ENCODE measurements around the gene KIF13A.
"Not testable (repeated sequence)": the region's sequence is repeated elsewhere in the genome, so short reads cannot be mapped to it uniquely, and the experiment has no call there.

Gene KIF13A

DNA sequence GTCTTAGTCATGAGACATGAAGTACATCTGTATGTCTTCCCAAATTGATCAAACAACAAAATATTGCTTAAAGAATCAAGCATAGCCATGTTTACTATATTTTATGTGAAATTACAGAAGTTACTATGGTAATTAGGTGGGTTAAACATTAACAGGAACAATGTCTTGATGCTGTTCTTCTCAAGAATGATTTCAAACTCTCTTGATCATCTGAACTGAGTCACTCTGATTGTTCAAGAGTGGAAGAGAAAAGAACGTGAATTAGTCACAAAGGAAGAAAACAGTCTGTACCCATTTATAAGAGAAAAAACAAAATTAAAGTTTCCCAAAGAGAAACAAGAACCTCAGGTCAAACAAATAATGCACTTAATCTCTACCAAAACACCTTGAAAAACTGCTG lies 218.6 kb downstream of the KIF13A start:
- no peak for DNase-seq

GRCh38 chr6:17768388-17768787 lies 219.0 kb downstream of the KIF13A start:
- no peak for DNase-seq

- no peak for DNase-seq
These were observed 224.8 kb downstream of the KIF13A start for GRCh38 chr6:17762651-17763050.

- no peak for DNase-seq
These were observed 229.3 kb downstream of the KIF13A start for GRCh38 chr6:17758119-17758518.

- DNase-seq = no peak
These were observed 233.2 kb downstream of the KIF13A start for GRCh38 chr6:17754254-17754653.

GRCh38 chr6:17745324-17745723 lies 242.1 kb downstream of the KIF13A start:
- DNase-seq = not testable (repeated sequence)

- DNase-seq = not testable (repeated sequence)
These were observed 242.6 kb downstream of the KIF13A start for GRCh38 chr6:17744757-17745308.

DNA sequence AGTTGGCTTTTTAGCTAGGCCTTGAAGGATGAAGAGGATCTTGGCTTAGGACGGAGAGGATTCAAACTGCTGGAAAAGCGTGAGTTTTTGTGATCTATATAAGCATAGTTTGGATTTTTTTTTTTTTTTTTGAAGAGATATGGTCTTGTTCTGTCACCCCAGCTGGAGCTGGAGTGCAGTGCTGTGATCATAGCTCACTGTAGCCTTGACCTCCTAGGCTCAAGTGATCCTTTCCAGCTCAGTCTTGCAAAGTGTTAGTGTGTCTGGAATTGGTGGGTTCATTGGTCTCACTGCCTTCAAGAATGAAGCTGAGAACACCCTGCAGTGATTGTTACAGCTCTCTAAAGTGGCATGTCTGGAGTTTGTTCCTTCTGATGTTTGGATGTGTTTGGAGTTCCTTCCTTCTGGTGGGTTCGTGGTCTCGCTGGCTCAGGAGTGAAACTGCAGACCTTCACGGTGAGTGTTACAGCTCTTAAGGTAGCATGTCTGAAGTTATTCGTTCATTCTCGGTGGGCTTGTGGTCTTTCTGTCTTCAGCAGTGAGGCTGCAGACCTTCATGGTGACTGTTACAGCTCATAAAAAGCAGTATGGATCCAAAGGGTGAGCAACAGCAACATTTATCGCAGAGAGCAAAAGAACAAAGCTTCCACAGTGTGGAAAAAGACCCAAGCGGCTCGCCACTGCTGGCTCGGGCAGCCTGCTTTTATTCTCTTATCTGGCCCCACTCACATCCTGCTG lies 243.2 kb downstream of the KIF13A start:
- no peak for DNase-seq

- no peak for DNase-seq
These were observed 245.9 kb downstream of the KIF13A start for GRCh38 chr6:17741507-17741906.

DNA sequence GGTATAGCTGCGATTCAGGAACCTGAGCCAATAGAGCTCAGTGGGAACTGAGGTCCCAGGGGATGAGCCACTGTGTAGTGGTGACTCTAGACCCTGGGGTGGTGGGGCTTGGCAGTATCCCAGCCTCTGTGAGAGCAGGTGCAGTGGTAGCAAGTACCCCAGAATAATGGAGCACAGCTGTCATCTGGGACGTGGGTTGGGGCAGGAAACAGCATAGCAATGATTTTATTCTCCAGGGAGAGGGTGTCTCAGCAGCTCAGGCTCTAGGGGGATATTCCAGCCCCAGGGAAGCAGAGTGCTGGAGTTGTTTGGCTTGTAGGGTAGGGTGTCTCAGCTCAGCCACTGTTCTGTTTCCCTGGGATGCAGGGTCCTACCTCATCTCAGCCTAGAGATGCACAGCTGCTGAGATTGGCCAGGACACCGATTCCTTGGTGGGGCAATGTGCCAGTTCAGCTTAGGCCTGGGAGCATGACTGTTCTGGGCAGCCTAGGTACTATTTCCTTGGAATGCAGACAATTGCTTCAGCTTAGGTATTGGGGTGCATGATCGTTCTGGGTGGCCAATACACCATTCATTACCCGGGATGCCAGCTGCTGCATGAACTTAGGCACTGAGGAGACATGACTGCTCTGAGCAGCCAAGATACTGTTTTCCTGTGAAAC lies 246.7 kb downstream of the KIF13A start:
- DNase-seq = peak; percentile 97

GRCh38 chr6:17737704-17738252 lies 249.7 kb downstream of the KIF13A start:
- DNase-seq = no peak

DNA sequence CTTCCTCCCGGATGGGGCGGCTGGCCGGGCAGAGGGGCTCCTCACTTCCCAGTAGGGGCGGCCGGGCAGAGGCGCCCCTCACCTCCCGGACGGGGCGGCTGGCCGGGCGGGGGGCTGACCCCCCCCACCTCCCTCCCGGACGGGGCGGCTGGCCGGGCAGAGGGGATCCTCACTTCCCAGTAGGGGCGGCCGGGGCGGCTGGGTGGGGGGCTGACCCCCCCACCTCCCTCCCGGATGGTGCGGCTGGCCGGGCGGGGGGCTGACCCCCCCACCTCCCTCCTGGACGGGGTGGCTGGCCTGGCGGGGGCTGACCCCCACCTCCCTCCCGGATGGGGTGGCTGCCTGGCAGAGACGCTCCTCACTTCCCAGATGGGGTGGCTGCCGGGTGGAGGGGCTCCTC lies 252.1 kb downstream of the KIF13A start:
- DNase-seq = not testable (repeated sequence)

- no peak for DNase-seq
These were observed 257.2 kb downstream of the KIF13A start for GRCh38 chr6:17730078-17730704.

DNA sequence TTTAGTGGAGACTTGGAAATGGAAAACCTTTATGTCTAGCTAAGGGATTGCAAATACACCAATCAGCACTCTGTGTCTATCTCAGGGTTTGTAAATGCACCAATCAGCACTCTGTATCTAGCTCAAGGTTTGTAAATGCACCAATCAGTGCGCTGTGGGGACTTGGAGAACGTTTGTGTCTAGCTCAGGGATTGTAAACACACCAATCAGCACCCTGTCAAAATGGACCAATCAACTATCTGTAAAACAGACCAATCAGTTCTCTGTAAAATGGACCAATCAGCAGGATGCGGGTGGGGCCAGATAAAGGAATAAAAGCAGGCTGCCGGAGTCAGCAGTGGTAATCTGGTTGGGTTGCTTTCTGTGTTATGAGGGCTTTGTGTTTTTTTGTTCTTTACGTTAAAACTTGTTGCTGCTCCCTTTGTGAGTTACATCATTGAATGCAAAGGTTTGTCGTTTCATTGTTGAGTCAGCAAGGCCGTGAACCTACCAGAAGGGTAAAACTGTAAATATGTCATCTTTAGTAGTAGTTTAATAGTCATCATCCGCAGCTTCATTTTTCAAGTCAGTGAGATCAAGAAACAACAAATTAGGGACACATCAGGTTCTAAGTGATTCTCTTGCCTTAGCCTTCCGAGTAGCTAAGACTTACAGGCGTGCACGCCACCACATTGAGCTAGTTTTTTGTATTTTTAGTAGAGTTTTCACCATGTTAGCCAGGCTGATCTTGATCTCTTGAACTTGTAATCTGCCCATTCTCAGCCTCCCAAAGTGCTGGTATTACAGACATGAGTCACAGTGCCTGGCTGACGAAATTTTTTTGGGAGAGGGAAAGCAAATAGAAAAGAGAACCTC lies 258.0 kb downstream of the KIF13A start:
- no peak for DNase-seq

DNA sequence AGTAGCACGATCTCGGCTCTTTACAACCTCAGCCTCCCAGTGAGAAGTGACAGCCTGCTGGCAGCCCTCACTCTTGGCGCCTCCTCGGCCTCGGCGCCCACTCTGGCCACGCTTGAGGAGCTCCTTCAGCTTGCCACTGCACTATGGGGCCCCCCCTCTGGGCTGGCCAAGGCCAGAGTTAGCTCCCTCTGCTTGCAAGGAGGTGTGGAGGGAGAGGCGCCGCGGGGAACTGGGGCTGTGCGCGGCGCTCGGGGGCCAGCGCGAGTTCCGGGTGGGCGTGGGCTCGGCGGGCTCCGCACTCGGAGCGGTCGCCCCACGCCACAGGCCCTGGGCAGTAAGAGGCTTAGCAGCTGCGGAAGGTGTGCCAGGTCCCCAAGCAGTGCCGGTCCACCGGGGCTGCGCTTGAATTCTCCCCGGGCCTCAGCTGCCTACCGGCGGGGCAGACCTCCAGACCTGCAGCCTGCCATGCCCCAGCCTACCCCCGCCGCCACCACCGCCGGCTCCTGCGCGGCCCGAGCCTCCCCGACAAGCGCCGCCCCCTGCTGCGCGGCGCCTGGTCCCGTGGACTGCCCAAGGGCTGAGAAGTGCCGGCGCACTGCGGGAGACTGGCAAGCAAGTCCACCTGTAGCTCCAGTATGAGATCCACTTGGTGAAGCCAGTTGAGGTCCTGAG lies 258.7 kb downstream of the KIF13A start:
- no peak for DNase-seq

DNA sequence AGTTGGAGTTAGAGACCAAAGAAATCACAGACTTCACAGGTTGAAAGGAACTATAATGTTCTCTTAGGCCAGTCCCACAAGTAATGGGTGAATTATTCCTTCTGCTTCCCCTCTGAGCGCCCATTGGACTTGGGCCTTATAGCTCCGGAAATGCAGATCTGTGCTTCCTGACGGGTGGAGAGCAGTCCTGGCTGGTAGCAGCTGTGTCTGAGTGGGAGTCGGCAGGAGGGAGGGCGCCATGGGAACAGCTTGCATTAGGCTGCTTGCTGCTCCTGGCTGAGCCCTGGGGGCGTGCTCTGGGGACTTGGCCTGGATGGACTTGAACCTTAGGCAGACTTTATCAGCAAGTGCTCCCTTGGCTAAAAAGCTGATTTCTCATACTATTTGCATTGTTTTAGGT lies 262.4 kb downstream of the KIF13A start:
- DNase-seq = peak; percentile 88

GRCh38 chr6:17724341-17724740 lies 263.1 kb downstream of the KIF13A start:
- DNase-seq = no peak

- DNase-seq = peak; percentile 66
These were observed 265.8 kb downstream of the KIF13A start for GRCh38 chr6:17721671-17722070.

GRCh38 chr6:17719323-17720041 lies 268.0 kb downstream of the KIF13A start:
- peak; percentile 58 for DNase-seq

GRCh38 chr6:17716221-17716620 lies 271.2 kb downstream of the KIF13A start:
- no peak for DNase-seq

Measured in NCI-H2171 (cell line).